Uterus (tissue), 2 donors: ENCODE data around the gene OPCML.

ENCODE experiments used
- POLR2A ChIP-seq, 2 donors: fragments of 450-650 bp; IDR thresholded peaks; one replicate each; pipeline ENCODE4 v1.6.1; 2016; ENCODE audit warnings: antibody characterized with exemption in 2 of 2, mild to moderate bottlenecking in 1 of 2, moderate library complexity in 1 of 2
- TF ChIP-seq, protein P1 (sequence below), 4 experiments: fragments of 200-600 bp in 2 of 4; fragments of 450-650 bp in 2 of 4; sonication (generic) in 2 of 4; IDR thresholded peaks; one replicate each; pipeline ENCODE4 v1.5.1; 2016 to 2019; ENCODE audit warnings: antibody characterized with exemption in 4 of 4, mild to moderate bottlenecking in 2 of 4, moderate library complexity in 1 of 4

DNA sequence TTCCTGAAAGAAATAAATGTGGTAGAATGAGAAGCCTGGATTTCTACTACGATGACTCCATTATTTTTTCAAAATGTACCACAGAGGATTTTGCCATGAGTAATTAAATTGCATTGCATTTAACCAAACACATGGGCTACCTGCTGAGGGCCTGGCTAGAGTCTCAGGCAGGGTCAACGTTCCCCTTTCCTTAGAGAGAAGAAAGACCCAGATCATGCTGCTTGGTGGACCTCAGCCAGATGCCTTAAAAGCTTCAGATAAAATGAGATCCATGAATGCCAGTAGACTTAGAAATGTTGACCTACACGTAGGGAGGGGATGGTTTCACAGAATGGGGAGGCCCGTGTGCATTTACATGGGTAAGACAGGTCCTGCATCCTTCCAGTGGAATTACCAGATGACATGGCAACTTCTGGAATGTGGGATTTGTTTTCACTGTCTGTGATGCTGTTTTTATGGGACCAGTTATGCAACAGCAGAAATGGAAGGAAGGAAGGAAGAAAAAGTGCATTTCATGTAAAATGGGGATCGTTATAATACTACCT lies 1092.5 kb downstream of the OPCML start:
- TF ChIP-seq, protein P1, sequence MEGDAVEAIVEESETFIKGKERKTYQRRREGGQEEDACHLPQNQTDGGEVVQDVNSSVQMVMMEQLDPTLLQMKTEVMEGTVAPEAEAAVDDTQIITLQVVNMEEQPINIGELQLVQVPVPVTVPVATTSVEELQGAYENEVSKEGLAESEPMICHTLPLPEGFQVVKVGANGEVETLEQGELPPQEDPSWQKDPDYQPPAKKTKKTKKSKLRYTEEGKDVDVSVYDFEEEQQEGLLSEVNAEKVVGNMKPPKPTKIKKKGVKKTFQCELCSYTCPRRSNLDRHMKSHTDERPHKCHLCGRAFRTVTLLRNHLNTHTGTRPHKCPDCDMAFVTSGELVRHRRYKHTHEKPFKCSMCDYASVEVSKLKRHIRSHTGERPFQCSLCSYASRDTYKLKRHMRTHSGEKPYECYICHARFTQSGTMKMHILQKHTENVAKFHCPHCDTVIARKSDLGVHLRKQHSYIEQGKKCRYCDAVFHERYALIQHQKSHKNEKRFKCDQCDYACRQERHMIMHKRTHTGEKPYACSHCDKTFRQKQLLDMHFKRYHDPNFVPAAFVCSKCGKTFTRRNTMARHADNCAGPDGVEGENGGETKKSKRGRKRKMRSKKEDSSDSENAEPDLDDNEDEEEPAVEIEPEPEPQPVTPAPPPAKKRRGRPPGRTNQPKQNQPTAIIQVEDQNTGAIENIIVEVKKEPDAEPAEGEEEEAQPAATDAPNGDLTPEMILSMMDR (IDR thresholded peaks at IDR 0.05), result no peak
- TF ChIP-seq POLR2A (IDR thresholded peaks at IDR 0.05), result no peak
